Endothelial cell (in vitro differentiated cells): ENCODE results near the gene SH3BGRL3. TPM values are rescaled to one million over a fixed set of nuclear protein-coding genes. Genes with fewer than 3 reads are reported as not detected.
A peak's percentile ranks its signal among the peaks of the same experiment; 100 is the strongest.

Experiments
- DNase-seq: peaks from one replicate; pipeline ENCODE4 v3.0.0; 2021; ENCODE audit warnings: low spot score
- H3K27ac Mint-ChIP-seq: one replicate; pipeline ENCODE4 v1.8.0; 2021; ENCODE audit warnings: mixed read lengths, inconsistent platforms; ENCODE audit not compliant: unreplicated experiment
- H3K27me3 Mint-ChIP-seq: one replicate; pipeline ENCODE4 v1.8.0; 2021; ENCODE audit warnings: mild to moderate bottlenecking, moderate library complexity, mixed read lengths, inconsistent platforms; ENCODE audit not compliant: unreplicated experiment
- H3K36me3 Mint-ChIP-seq: one replicate; pipeline ENCODE4 v1.8.0; 2021; ENCODE audit warnings: mild to moderate bottlenecking, low read depth, mixed read lengths, inconsistent platforms; ENCODE audit not compliant: unreplicated experiment
- H3K4me1 Mint-ChIP-seq: one replicate; pipeline ENCODE4 v1.8.0; 2021; ENCODE audit warnings: mild to moderate bottlenecking, mixed read lengths, inconsistent platforms; ENCODE audit not compliant: unreplicated experiment
- H3K4me3 Mint-ChIP-seq: one replicate; pipeline ENCODE4 v1.8.0; 2021; ENCODE audit warnings: mild to moderate bottlenecking, mixed read lengths, inconsistent platforms; ENCODE audit not compliant: unreplicated experiment
- H3K9me3 Mint-ChIP-seq: one replicate; pipeline ENCODE4 v1.8.0; 2021; ENCODE audit warnings: mixed read lengths, inconsistent platforms; ENCODE audit not compliant: unreplicated experiment
- total RNA-seq: library from RNA; stranded (reverse); fragmentation: NEBNext Ultra II Directional; extraction: Animal tissue kit (Norgen Biotek cat#: 25700); gene quantifications from one replicate; pipeline ENCODE4 v1.2.1, GENCODE V29; 2021; ENCODE audit not compliant: unreplicated experiment
- TF ChIP-seq, protein P1 (sequence below): fragments of 200-600 bp; sonication (generic); IDR thresholded peaks from one replicate; pipeline ENCODE4 v1.5.0; 2021; ENCODE audit warnings: antibody characterized with exemption; ENCODE audit not compliant: unreplicated experiment

The SH3BGRL3 gene
- total RNA-seq, 1 donor from 2014 or later, result 226 TPM

DNA sequence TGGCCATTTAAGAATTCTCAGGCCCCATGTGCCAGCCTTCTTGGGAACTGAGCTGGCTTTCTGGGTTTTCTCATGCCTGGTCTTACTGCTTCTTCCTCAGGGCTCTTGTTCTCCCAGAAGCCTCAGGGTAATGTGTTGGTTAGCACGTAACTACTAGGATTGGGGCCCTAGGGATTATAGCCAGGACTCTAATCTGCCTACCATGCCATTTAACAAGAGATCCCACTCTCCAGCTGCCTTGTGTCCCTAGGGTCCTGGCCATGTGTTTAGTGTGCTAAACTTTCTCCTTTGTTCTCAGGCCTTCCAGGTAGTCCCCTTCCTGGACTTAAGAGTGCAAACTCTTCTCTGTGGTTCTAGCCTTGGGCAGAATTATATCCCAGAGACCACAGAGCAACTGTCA is 2.2 kb upstream of the SH3BGRL3 start:
- DNase-seq, result no peak
- Mint-ChIP-seq H3K9me3 (no peaks in the 10 kb centered on the region), H3K27me3 (peaks cover 10% of the 10 kb centered on the region), H3K4me3 (no peak overlapping the region), H3K27ac (no peak overlapping the region), H3K4me1 (peaks cover 29% of the 10 kb centered on the region), H3K36me3 (peaks cover 24% of the 10 kb centered on the region)
- TF ChIP-seq, protein P1, sequence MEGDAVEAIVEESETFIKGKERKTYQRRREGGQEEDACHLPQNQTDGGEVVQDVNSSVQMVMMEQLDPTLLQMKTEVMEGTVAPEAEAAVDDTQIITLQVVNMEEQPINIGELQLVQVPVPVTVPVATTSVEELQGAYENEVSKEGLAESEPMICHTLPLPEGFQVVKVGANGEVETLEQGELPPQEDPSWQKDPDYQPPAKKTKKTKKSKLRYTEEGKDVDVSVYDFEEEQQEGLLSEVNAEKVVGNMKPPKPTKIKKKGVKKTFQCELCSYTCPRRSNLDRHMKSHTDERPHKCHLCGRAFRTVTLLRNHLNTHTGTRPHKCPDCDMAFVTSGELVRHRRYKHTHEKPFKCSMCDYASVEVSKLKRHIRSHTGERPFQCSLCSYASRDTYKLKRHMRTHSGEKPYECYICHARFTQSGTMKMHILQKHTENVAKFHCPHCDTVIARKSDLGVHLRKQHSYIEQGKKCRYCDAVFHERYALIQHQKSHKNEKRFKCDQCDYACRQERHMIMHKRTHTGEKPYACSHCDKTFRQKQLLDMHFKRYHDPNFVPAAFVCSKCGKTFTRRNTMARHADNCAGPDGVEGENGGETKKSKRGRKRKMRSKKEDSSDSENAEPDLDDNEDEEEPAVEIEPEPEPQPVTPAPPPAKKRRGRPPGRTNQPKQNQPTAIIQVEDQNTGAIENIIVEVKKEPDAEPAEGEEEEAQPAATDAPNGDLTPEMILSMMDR, result no peak

DNA sequence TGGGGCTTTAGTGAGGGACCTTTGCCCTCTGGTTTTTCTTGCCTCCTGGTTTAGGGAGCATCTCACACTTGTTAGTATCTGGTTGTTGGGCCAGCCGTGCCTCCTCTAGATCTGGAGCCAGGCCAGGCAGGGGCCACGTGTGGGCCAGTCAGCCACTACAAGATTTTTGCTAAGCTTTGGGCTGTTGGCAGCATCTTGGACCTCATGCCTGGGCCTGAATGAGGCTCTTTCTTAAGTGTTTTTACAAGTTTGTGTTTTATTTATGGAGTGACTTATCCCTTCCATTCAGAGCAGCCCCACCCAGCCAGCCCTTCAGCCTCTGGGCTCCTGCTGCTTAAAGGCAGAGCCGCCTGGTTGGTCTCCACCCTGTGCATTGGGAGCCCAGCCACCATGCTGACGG is 1.6 kb upstream of the SH3BGRL3 start:
- Mint-ChIP-seq H3K36me3 (peaks cover 20% of the 10 kb centered on the region), H3K4me1 (peaks cover 29% of the 10 kb centered on the region), H3K27ac (no peak overlapping the region), H3K4me3 (no peak overlapping the region), H3K9me3 (no peaks in the 10 kb centered on the region), H3K27me3 (peaks cover 12% of the 10 kb centered on the region)
- TF ChIP-seq, protein P1, result no peak
- DNase-seq, result no peak

DNA sequence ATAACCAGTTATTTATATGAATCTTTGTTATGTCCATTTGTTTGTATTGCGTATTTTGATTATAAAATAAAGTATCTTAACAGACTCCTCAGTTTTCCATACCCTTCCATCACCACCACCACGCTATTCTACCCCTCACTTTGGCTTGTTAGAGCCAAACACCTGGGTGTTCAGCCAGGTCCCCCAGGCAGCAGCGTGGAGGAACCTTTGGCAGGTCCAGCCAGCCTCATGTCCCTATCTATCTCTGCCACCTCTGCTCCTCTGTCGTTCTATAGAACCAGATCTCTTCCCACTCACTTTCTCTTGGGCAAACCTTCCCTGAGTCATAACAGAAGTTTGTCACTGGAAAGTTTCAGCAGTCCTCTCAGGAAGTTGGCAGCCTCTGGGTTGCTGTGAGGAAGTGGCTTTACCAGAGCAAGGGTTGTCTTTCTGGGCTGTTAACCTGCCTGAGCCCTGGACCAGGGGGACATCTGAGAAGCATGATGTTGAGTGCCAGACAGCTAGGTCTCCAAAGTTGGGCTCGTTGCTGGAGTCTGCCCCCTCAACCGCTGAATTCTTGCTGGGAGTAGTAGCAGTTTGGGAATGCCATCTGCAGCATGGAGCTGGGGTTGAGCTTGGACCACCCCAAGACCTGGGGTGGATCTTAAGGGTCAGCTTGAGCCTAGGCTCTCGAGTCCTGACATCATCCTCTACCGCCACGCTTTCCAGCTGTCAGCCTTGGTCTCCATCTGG is 996 bp upstream of the SH3BGRL3 start:
- DNase-seq, result no peak
- H3K27ac Mint-ChIP-seq, result no peak overlapping the region
- TF ChIP-seq, protein P1, result no peak
- peaks cover 22% of the 10 kb centered on the region for H3K36me3 Mint-ChIP-seq
- H3K4me3 Mint-ChIP-seq, result peak overlapping the region; percentile 93
- no peaks in the 10 kb centered on the region for H3K9me3 Mint-ChIP-seq
- H3K4me1 Mint-ChIP-seq, result peaks cover 29% of the 10 kb centered on the region
- H3K27me3 Mint-ChIP-seq, result peaks cover 15% of the 10 kb centered on the region

DNA sequence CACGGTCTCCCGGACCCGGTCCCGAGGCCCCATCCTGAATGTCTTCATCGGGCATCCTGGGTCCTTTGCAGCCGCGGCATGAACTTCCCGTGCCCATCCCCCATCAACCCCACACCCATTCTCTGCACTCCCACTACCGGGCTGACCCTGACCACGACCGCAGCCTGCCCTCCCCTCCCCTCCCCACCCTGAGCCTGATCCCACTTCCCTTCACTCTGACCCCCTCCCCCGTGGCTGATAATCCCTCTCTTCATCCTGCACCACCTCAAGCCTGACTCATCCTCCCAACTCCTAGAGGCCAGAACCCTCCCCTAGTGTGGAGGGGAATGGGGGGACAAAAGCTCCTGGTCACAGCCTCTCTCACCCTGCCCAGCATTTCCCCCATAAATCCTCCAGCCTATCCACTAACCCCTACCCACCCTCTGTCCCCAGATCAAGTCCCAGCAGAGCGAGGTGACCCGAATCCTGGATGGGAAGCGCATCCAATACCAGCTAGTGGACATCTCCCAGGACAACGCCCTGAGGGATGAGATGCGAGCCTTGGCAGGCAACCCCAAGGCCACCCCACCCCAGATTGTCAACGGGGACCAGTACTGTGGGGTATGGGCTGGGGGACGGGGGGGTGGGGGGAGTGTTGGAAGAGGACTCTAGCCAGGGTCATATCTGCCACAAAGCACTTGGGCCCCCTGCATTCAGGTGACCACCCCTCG is 602 bp downstream of the SH3BGRL3 start:
- DNase-seq, result no peak
- TF ChIP-seq, protein P1, result no peak
- Mint-ChIP-seq H3K4me3 (peak overlapping the region; percentile 93), H3K9me3 (no peaks in the 10 kb centered on the region), H3K4me1 (peaks cover 27% of the 10 kb centered on the region), H3K27me3 (peaks cover 15% of the 10 kb centered on the region), H3K36me3 (peaks cover 27% of the 10 kb centered on the region), H3K27ac (no peak overlapping the region)
